BLaER1 treated with 17β-estradiol and CSF1 and Interleukin-3, amounts not matched to agents 10 nM and 100 nM (cell line): ENCODE data around the gene BBS2.

Experiments used
- H3K27ac ChIP-seq, 11 experiments: shearing (Covaris generic); formaldehyde crosslinking; 2 replicates each; pipeline ENCODE4 v1.8.1; 2022
- H3K27me3 ChIP-seq, 11 experiments: shearing (Covaris generic); formaldehyde crosslinking; 2 replicates each; pipeline ENCODE4 v1.8.1; 2022
- H3K36me3 ChIP-seq, 11 experiments: shearing (Covaris generic); formaldehyde crosslinking; 2 replicates each; pipeline ENCODE4 v1.8.1; 2022
- H3K4me1 ChIP-seq, 10 experiments: shearing (Covaris generic); formaldehyde crosslinking; 2 replicates each; pipeline ENCODE4 v1.8.1; 2022
- H3K4me2 ChIP-seq, 11 experiments: shearing (Covaris generic); formaldehyde crosslinking; 2 replicates each; pipeline ENCODE4 v1.8.1; 2022
- H3K4me3 ChIP-seq, 10 experiments: shearing (Covaris generic); formaldehyde crosslinking; 2 replicates each; pipeline ENCODE4 v1.8.1; 2022
- H3K9ac ChIP-seq, 11 experiments: shearing (Covaris generic); formaldehyde crosslinking; 2 replicates each; pipeline ENCODE4 v1.8.1; 2022
- H3K9me3 ChIP-seq, 11 experiments: shearing (Covaris generic); formaldehyde crosslinking; replicated peaks in 1 of 11; 2 replicates each; pipeline ENCODE4 v1.8.1; 2022
- H4K20me1 ChIP-seq, 11 experiments: shearing (Covaris generic); formaldehyde crosslinking; 2 replicates each; pipeline ENCODE4 v1.8.1; 2022
- Cebpa-rat ChIP-seq, 11 experiments: shearing (Covaris generic); IDR thresholded peaks; 2 replicates each; pipeline ENCODE4 v1.8.1; 2022

Gene BBS2

GRCh38 chr16:56488035-56488434 is 31.8 kb downstream of the BBS2 start:
- H3K4me3 ChIP-seq, result no peak overlapping the region
- no peaks in the 10 kb centered on the region for H3K27me3 ChIP-seq
- no peaks in the 10 kb centered on the region for H4K20me1 ChIP-seq
- no peak overlapping the region for H3K9ac ChIP-seq
- peaks cover 0 to 11% (median 3%) of the 10 kb centered on the region in 10 experiments; a peak in 6 of 20 replicates for H3K4me1 ChIP-seq
- H3K9me3 ChIP-seq, result peaks cover 0 to 4% (median 0%) of the 10 kb centered on the region in 11 experiments; a peak in 1 of 22 replicates
- TF ChIP-seq Cebpa-rat (IDR thresholded peaks at IDR 0.05), result no peak
- no peak overlapping the region for H3K27ac ChIP-seq
- H3K4me2 ChIP-seq, result peak overlapping the region in 5 of 11 experiments; percentile 3 to 24 (median 16); a peak in 6 of 22 replicates
- peaks cover 8 to 61% (median 21%) of the 10 kb centered on the region in 11 experiments; a peak in 19 of 22 replicates for H3K36me3 ChIP-seq

- Histone ChIP-seq H3K4me1 (peaks cover 0 to 9% (median 2%) of the 10 kb centered on the region in 10 experiments; a peak in 6 of 20 replicates), H3K4me2 (no peak overlapping the region), H3K9ac (no peak overlapping the region), H3K27ac (no peak overlapping the region), H3K36me3 (peaks cover 23 to 85% (median 50%) of the 10 kb centered on the region in 11 experiments), H4K20me1 (no peaks in the 10 kb centered on the region; a peak in 1 of 22 replicates), H3K9me3 (peaks cover 0 to 4% (median 0%) of the 10 kb centered on the region in 11 experiments; a peak in 1 of 22 replicates), H3K27me3 (no peaks in the 10 kb centered on the region), H3K4me3 (no peak overlapping the region)
- TF ChIP-seq Cebpa-rat (IDR thresholded peaks at IDR 0.05), result no peak
Measured at GRCh38 chr16:56483394-56483793, 36.4 kb downstream of the BBS2 start.

GRCh38 chr16:56482683-56483236 is 37.1 kb downstream of the BBS2 start:
- no peak overlapping the region for H3K27ac ChIP-seq
- no peaks in the 10 kb centered on the region; a peak in 1 of 22 replicates for H4K20me1 ChIP-seq
- H3K4me3 ChIP-seq, result no peak overlapping the region
- H3K27me3 ChIP-seq, result no peaks in the 10 kb centered on the region
- TF ChIP-seq Cebpa-rat (IDR thresholded peaks at IDR 0.05), result no peak
- no peak overlapping the region for H3K4me2 ChIP-seq
- peaks cover 0 to 3% (median 0%) of the 10 kb centered on the region in 10 experiments; a peak in 4 of 20 replicates for H3K4me1 ChIP-seq
- H3K9me3 ChIP-seq, result peaks cover 0 to 4% (median 0%) of the 10 kb centered on the region in 11 experiments; a peak in 1 of 22 replicates
- peaks cover 30 to 92% (median 57%) of the 10 kb centered on the region in 11 experiments for H3K36me3 ChIP-seq
- no peak overlapping the region for H3K9ac ChIP-seq

GRCh38 chr16:56481468-56482122 is 38.2 kb downstream of the BBS2 start:
- no peak overlapping the region for H3K27ac ChIP-seq
- no peaks in the 10 kb centered on the region for H3K27me3 ChIP-seq
- no peak overlapping the region for H3K4me2 ChIP-seq
- peaks cover 0 to 11% (median 8%) of the 10 kb centered on the region in 10 experiments; a peak in 10 of 20 replicates for H3K4me1 ChIP-seq
- peaks cover 0 to 3% (median 0%) of the 10 kb centered on the region in 11 experiments; a peak in 1 of 22 replicates for H3K9me3 ChIP-seq
- H3K4me3 ChIP-seq, result no peak overlapping the region
- H3K36me3 ChIP-seq, result peaks cover 41 to 99% (median 68%) of the 10 kb centered on the region in 11 experiments
- H3K9ac ChIP-seq, result no peak overlapping the region
- no peak for TF ChIP-seq Cebpa-rat (IDR thresholded peaks at IDR 0.05)
- H4K20me1 ChIP-seq, result peaks cover 0 to 5% (median 0%) of the 10 kb centered on the region in 11 experiments; a peak in 2 of 22 replicates

GRCh38 chr16:56480776-56481467 is 38.9 kb downstream of the BBS2 start:
- H4K20me1 ChIP-seq, result peaks cover 0 to 5% (median 0%) of the 10 kb centered on the region in 11 experiments; a peak in 2 of 22 replicates
- H3K27me3 ChIP-seq, result no peaks in the 10 kb centered on the region
- no peaks in the 10 kb centered on the region for H3K9me3 ChIP-seq
- H3K36me3 ChIP-seq, result peaks cover 48 to 99% (median 73%) of the 10 kb centered on the region in 11 experiments
- H3K4me3 ChIP-seq, result no peak overlapping the region
- H3K27ac ChIP-seq, result no peak overlapping the region
- H3K9ac ChIP-seq, result no peak overlapping the region
- H3K4me2 ChIP-seq, result no peak overlapping the region
- H3K4me1 ChIP-seq, result peaks cover 0 to 12% (median 8%) of the 10 kb centered on the region in 10 experiments; a peak in 10 of 20 replicates
- no peak for TF ChIP-seq Cebpa-rat (IDR thresholded peaks at IDR 0.05)

GRCh38 chr16:56479469-56479868 is 40.4 kb downstream of the BBS2 start:
- Histone ChIP-seq H3K36me3 (peaks cover 54 to 99% (median 77%) of the 10 kb centered on the region in 11 experiments), H3K9me3 (no peaks in the 10 kb centered on the region), H3K9ac (no peak overlapping the region), H3K27ac (no peak overlapping the region), H3K4me1 (peaks cover 0 to 12% (median 8%) of the 10 kb centered on the region in 10 experiments; a peak in 10 of 20 replicates), H3K4me3 (no peak overlapping the region), H4K20me1 (peaks cover 0 to 5% (median 0%) of the 10 kb centered on the region in 11 experiments; a peak in 2 of 22 replicates), H3K27me3 (no peaks in the 10 kb centered on the region), H3K4me2 (no peak overlapping the region)
- no peak for TF ChIP-seq Cebpa-rat (IDR thresholded peaks at IDR 0.05)

GRCh38 chr16:56478281-56479049 is 41.4 kb downstream of the BBS2 start:
- TF ChIP-seq Cebpa-rat (IDR thresholded peaks at IDR 0.05), result no peak
- H3K36me3 ChIP-seq, result peaks cover 63 to 99% (median 83%) of the 10 kb centered on the region in 11 experiments

More at GRCh38 chr16:56478281-56479049, 41.4 kb downstream of the BBS2 start:
- Histone ChIP-seq H3K4me1 (peaks cover 0 to 12% (median 8%) of the 10 kb centered on the region in 10 experiments; a peak in 10 of 20 replicates), H3K9me3 (no peaks in the 10 kb centered on the region), H3K4me2 (no peak overlapping the region), H4K20me1 (peaks cover 0 to 5% (median 0%) of the 10 kb centered on the region in 11 experiments; a peak in 2 of 22 replicates), H3K9ac (no peak overlapping the region), H3K27ac (no peak overlapping the region), H3K4me3 (no peak overlapping the region), H3K27me3 (no peaks in the 10 kb centered on the region)
